Measurements from ENCODE around the gene SIRPA.

Gene SIRPA

GRCh38 chr20:1935696-1936366, 40.6 kb downstream of the SIRPA start:
- peak; percentile 62 to 73 for DNase-seq

GRCh38 chr20:1937316-1937976, 42.2 kb downstream of the SIRPA start:
- DNase-seq = no peak

- no peak for DNase-seq
Measured at GRCh38 chr20:1938464-1939269, 43.5 kb downstream of the SIRPA start.

- DNase-seq = peak; percentile 22 to 63
Measured at GRCh38 chr20:1939270-1939595, 44.0 kb downstream of the SIRPA start.

- no peak for DNase-seq
Measured at GRCh38 chr20:1940581-1940980, 45.4 kb downstream of the SIRPA start.

- DNase-seq = no peak
Measured at GRCh38 chr20:1941226-1941625, 46.0 kb downstream of the SIRPA start.

- DNase-seq = no peak
Measured at GRCh38 chr20:1942061-1942460, 46.9 kb downstream of the SIRPA start.

- no peak for DNase-seq
Measured at GRCh38 chr20:1942486-1943274, 47.5 kb downstream of the SIRPA start.

- DNase-seq = no peak
Measured at GRCh38 chr20:1943275-1944002, 48.2 kb downstream of the SIRPA start.

GRCh38 chr20:1944345-1945091, 49.3 kb downstream of the SIRPA start:
- DNase-seq = no peak

GRCh38 chr20:1945134-1945618, 50.0 kb downstream of the SIRPA start:
- peak; percentile 64 to 90 for DNase-seq

GRCh38 chr20:1945660-1946059, 50.5 kb downstream of the SIRPA start:
- no peak for DNase-seq

GRCh38 chr20:1946442-1946761, 51.2 kb downstream of the SIRPA start:
- DNase-seq = no peak

GRCh38 chr20:1946762-1947534, 51.7 kb downstream of the SIRPA start:
- peak in 1 of 2 experiments; percentile 56 for DNase-seq

GRCh38 chr20:1947535-1947846, 52.3 kb downstream of the SIRPA start:
- DNase-seq = no peak

GRCh38 chr20:1949347-1950100, 54.3 kb downstream of the SIRPA start:
- DNase-seq = no peak

GRCh38 chr20:1950836-1951235, 55.6 kb downstream of the SIRPA start:
- no peak for DNase-seq

- DNase-seq = no peak
Measured at GRCh38 chr20:1951436-1952115, 56.4 kb downstream of the SIRPA start.

GRCh38 chr20:1952737-1953530, 57.7 kb downstream of the SIRPA start:
- DNase-seq = no peak
